WTC11 (cell line): ENCODE data around the gene SRXN1. TPM values are rescaled to one million over a fixed set of nuclear protein-coding genes. Genes with fewer than 3 reads are reported as not detected.

ENCODE experiments used
- ATAC-seq: fragments of 200-7000 bp; cut with Tn5 transposase; 2 replicates; pipeline ENCODE4 v1.10.0; 2021; ENCODE audit warnings: mild to moderate bottlenecking, moderate library complexity
- CTCF ChIA-PET: fragments of 300-600 bp; sonication (Branson Sonifier 250); formaldehyde crosslinking; loops from one replicate; lab custom pipeline; 2021; ENCODE audit warnings: antibody characterized with exemption; lab: Charles Lee
- POLR2A ChIA-PET: fragments of 350-600 bp; sonication (Branson Sonifier 250); formaldehyde crosslinking; loops from one replicate; lab custom pipeline; 2021; ENCODE audit warnings: antibody characterized with exemption; lab: Charles Lee
- DNase-seq: peaks from one replicate; pipeline ENCODE4 v3.0.0; 2021; ENCODE audit warnings: low spot score
- H3K27ac Mint-ChIP-seq: 2 replicates; pipeline ENCODE4 v1.8.0; 2021; ENCODE audit warnings: mixed read lengths
- H3K27me3 Mint-ChIP-seq: 2 replicates; pipeline ENCODE4 v1.8.0; 2021; ENCODE audit warnings: low read depth, mild to moderate bottlenecking, moderate library complexity, mixed read lengths
- H3K36me3 Mint-ChIP-seq: 2 replicates; pipeline ENCODE4 v1.8.0; 2021; ENCODE audit warnings: mixed read lengths
- H3K4me1 Mint-ChIP-seq: 2 replicates; pipeline ENCODE4 v1.8.0; 2022; ENCODE audit warnings: mixed read lengths
- H3K4me3 Mint-ChIP-seq: 2 replicates; pipeline ENCODE4 v1.8.0; 2021; ENCODE audit warnings: mild to moderate bottlenecking, moderate library complexity, mixed read lengths
- H3K9me3 Mint-ChIP-seq: 2 replicates; pipeline ENCODE4 v1.8.0; 2021; ENCODE audit warnings: mixed read lengths
- AR ChIP-seq: fragments of 250-450 bp; sonication (Bioruptor Pico); IDR thresholded peaks from 2 replicates; pipeline ENCODE4 v1.9.0; 2021; ENCODE audit warnings: mild to moderate bottlenecking
- ATF6 ChIP-seq: sonication (generic); formaldehyde crosslinking; IDR thresholded peaks from 2 replicates; pipeline ENCODE4 v1.8.1; 2023; ENCODE audit warnings: mild to moderate bottlenecking, missing genetic modification reagents
- CDX4 ChIP-seq: fragments of 250-450 bp; sonication (Bioruptor Pico); IDR thresholded peaks from 2 replicates; pipeline ENCODE4 v1.9.0; 2021; ENCODE audit warnings: moderate library complexity, mild to moderate bottlenecking, inconsistent platforms, borderline replicate concordance
- CREB1 ChIP-seq: sonication (generic); formaldehyde crosslinking; IDR thresholded peaks from 2 replicates; pipeline ENCODE4 v1.8.0; 2023; ENCODE audit warnings: mild to moderate bottlenecking, missing genetic modification reagents
- ETV6 ChIP-seq: sonication (generic); formaldehyde crosslinking; IDR thresholded peaks from 2 replicates; pipeline ENCODE4 v1.8.1; 2022; ENCODE audit warnings: mild to moderate bottlenecking, missing genetic modification reagents
- FOXP1 ChIP-seq: sonication (generic); formaldehyde crosslinking; IDR thresholded peaks from 2 replicates; pipeline ENCODE4 v1.8.0; 2022; ENCODE audit warnings: missing genetic modification reagents, mild to moderate bottlenecking, moderate library complexity, borderline replicate concordance
- MLX ChIP-seq: sonication (generic); formaldehyde crosslinking; IDR thresholded peaks from 2 replicates; pipeline ENCODE4 v1.8.1; 2023; ENCODE audit warnings: mild to moderate bottlenecking, missing genetic modification reagents, moderate library complexity
- MYBL2 ChIP-seq: sonication (generic); formaldehyde crosslinking; IDR thresholded peaks from 2 replicates; pipeline ENCODE4 v1.8.1; 2023; ENCODE audit warnings: mild to moderate bottlenecking, moderate library complexity, missing genetic modification reagents
- RORB ChIP-seq: fragments of 250-450 bp; sonication (Bioruptor Pico); IDR thresholded peaks from 2 replicates; pipeline ENCODE4 v1.9.0; 2021; ENCODE audit warnings: mild to moderate bottlenecking
- SOX15 ChIP-seq: fragments of 250-450 bp; sonication (Bioruptor Pico); IDR thresholded peaks from 2 replicates; pipeline ENCODE4 v1.9.0; 2021; ENCODE audit warnings: mild to moderate bottlenecking
- SP1 ChIP-seq: sonication (generic); formaldehyde crosslinking; conservative IDR thresholded peaks from 2 replicates; pipeline ENCODE4 v1.8.1; 2022; ENCODE audit warnings: missing genetic modification reagents
- TCF7 ChIP-seq: sonication (generic); formaldehyde crosslinking; IDR thresholded peaks from 2 replicates; pipeline ENCODE4 v1.8.0; 2022; ENCODE audit warnings: mild to moderate bottlenecking, low read depth, missing genetic modification reagents, moderate library complexity
- TEAD4 ChIP-seq: sonication (generic); formaldehyde crosslinking; IDR thresholded peaks from 2 replicates; pipeline ENCODE4 v1.8.0; 2022; ENCODE audit warnings: mild to moderate bottlenecking, missing genetic modification reagents
- ZNF121 ChIP-seq: sonication (generic); formaldehyde crosslinking; IDR thresholded peaks from 2 replicates; pipeline ENCODE4 v1.8.0; 2023; ENCODE audit warnings: missing genetic modification reagents
- ZNF138 ChIP-seq: sonication (generic); formaldehyde crosslinking; conservative IDR thresholded peaks from 2 replicates; pipeline ENCODE4 v1.8.1; 2022; ENCODE audit warnings: mild to moderate bottlenecking, moderate library complexity, missing genetic modification reagents
- ZNF219 ChIP-seq: sonication (generic); formaldehyde crosslinking; IDR thresholded peaks from 2 replicates; pipeline ENCODE4 v1.8.0; 2023; ENCODE audit warnings: missing genetic modification reagents, mild to moderate bottlenecking, borderline replicate concordance
- ZNF263 ChIP-seq: sonication (generic); formaldehyde crosslinking; IDR thresholded peaks from 2 replicates; pipeline ENCODE4 v1.8.1; 2022; ENCODE audit warnings: low read depth, mild to moderate bottlenecking, moderate library complexity, missing genetic modification reagents
- ZNF425 ChIP-seq: fragments of 250-450 bp; sonication (Bioruptor Pico); conservative IDR thresholded peaks from 2 replicates; pipeline ENCODE4 v1.9.0; 2021; ENCODE audit warnings: mild to moderate bottlenecking
- total RNA-seq: library from RNA; stranded (reverse); gene quantifications from 3 replicates; pipeline ENCODE4 v1.2.3, GENCODE V29; 2021
- TF ChIP-seq, protein P1 (sequence below): sonication (generic); formaldehyde crosslinking; IDR thresholded peaks from 2 replicates; pipeline ENCODE4 v1.8.1; 2022; ENCODE audit warnings: low read depth, mild to moderate bottlenecking, moderate library complexity, missing genetic modification reagents, borderline replicate concordance
- TF ChIP-seq, protein P2 (sequence below): sonication (generic); formaldehyde crosslinking; conservative IDR thresholded peaks from 2 replicates; pipeline ENCODE4 v1.8.1; 2022; ENCODE audit warnings: mild to moderate bottlenecking, missing genetic modification reagents
- TF ChIP-seq, protein P3 (sequence below): sonication (generic); formaldehyde crosslinking; IDR thresholded peaks from 2 replicates; pipeline ENCODE4 v1.8.0; 2022; ENCODE audit warnings: mild to moderate bottlenecking, missing genetic modification reagents

The SRXN1 gene
- total RNA-seq, 1 experiment from 2014 or later, result 23.0 TPM

DNA sequence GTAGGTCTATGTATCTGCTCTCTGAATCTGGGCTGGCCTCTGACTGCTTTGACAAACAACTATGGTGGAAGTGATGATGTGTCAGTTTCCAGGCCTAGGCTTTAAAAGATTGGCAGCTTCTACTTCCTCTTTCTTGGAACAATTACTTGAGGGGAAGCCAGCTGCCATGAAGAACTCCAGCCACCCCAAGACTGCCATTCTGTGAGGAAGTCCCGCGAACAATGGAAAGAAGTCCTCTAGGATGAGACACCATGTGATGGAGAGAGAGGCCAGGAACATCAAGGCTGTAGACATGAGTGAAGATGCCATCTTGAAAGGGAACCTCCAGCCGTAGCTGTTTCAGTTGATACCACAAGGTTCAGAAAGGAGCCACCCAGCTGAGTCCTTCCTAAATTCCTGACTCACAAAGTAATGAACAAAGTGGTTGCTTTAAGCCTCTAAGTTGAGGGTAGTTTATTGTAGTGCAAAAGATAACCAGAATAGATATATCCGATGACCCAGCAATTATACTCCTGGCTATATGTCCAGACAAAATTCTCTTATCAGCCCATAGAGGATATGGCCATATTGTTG is 27.6 kb downstream of the SRXN1 start:
- ChIA-PET CTCF (interaction anchor here (1.2 to 1.5 kb wide), 2 partner anchors 8 to 48 kb away, joined by 3 read pairs; no protein-coding TSS in a partner anchor), POLR2A (no interaction called here)
- DNase-seq (no peak), ATAC-seq (no peak)
- H3K27me3 Mint-ChIP-seq, result no peaks in the 10 kb centered on the region; the same call in none of the 2 replicates
- H3K9me3 Mint-ChIP-seq, result no peaks in the 10 kb centered on the region
- H3K4me3 Mint-ChIP-seq, result no peak overlapping the region
- H3K4me1 Mint-ChIP-seq, result peaks cover 13% of the 10 kb centered on the region
- H3K27ac Mint-ChIP-seq, result no peak overlapping the region
- H3K36me3 Mint-ChIP-seq, result no peaks in the 10 kb centered on the region
- no peak for TF ChIP-seq FOXP1 (CRISPR knock-in tag)
- TF ChIP-seq CDX4 (CRISPR knock-in tag), result no peak
- TF ChIP-seq, protein P1, sequence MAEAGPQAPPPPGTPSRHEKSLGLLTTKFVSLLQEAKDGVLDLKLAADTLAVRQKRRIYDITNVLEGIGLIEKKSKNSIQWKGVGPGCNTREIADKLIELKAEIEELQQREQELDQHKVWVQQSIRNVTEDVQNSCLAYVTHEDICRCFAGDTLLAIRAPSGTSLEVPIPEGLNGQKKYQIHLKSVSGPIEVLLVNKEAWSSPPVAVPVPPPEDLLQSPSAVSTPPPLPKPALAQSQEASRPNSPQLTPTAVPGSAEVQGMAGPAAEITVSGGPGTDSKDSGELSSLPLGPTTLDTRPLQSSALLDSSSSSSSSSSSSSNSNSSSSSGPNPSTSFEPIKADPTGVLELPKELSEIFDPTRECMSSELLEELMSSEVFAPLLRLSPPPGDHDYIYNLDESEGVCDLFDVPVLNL (CRISPR knock-in tag), result no peak
- TF ChIP-seq, protein P2, sequence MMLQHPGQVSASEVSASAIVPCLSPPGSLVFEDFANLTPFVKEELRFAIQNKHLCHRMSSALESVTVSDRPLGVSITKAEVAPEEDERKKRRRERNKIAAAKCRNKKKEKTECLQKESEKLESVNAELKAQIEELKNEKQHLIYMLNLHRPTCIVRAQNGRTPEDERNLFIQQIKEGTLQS, result no peak
- TF ChIP-seq ZNF263 (CRISPR knock-in tag), result no peak
- TF ChIP-seq ZNF121 (CRISPR knock-in tag), result no peak
- no peak for TF ChIP-seq ZNF138
- TF ChIP-seq, protein P3, sequence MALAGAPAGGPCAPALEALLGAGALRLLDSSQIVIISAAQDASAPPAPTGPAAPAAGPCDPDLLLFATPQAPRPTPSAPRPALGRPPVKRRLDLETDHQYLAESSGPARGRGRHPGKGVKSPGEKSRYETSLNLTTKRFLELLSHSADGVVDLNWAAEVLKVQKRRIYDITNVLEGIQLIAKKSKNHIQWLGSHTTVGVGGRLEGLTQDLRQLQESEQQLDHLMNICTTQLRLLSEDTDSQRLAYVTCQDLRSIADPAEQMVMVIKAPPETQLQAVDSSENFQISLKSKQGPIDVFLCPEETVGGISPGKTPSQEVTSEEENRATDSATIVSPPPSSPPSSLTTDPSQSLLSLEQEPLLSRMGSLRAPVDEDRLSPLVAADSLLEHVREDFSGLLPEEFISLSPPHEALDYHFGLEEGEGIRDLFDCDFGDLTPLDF, result no peak
- no peak for TF ChIP-seq MYBL2 (CRISPR knock-in tag)
- TF ChIP-seq AR (CRISPR knock-in tag), result no peak
- TF ChIP-seq RORB (CRISPR knock-in tag), result no peak
- no peak for TF ChIP-seq ZNF219

- Mint-ChIP-seq H3K27ac (no peak overlapping the region), H3K27me3 (no peaks in the 10 kb centered on the region; the same call in 1 of the 2 replicates), H3K9me3 (no peaks in the 10 kb centered on the region), H3K4me3 (no peak overlapping the region), H3K36me3 (no peaks in the 10 kb centered on the region), H3K4me1 (peaks cover 13% of the 10 kb centered on the region)
- CTCF ChIA-PET, result interaction anchor here (0.5 to 1.7 kb wide), 4 partner anchors 21 to 207 kb away, joined by 3 to 9 read pairs (median 4); no protein-coding TSS in a partner anchor
- POLR2A ChIA-PET, result no interaction called here
- no peak for DNase-seq
- TF ChIP-seq MLX (CRISPR knock-in tag), result no peak
- no peak for ATAC-seq
These were observed 29.3 kb downstream of the SRXN1 start for GRCh38 chr20:623704-624103.

- POLR2A ChIA-PET, result no interaction called here
- peaks cover 13% of the 10 kb centered on the region for H3K4me1 Mint-ChIP-seq
- no peak overlapping the region for H3K4me3 Mint-ChIP-seq
- CTCF ChIA-PET, result interaction anchor here (0.5 to 1.7 kb wide), 2 partner anchors 22 to 207 kb away, joined by 4 to 9 read pairs; no protein-coding TSS in a partner anchor
- H3K27me3 Mint-ChIP-seq, result no peaks in the 10 kb centered on the region; the same call in 1 of the 2 replicates
- H3K9me3 Mint-ChIP-seq, result peaks cover 5% of the 10 kb centered on the region
- no peak for DNase-seq
- peak; percentile 48 for ATAC-seq
- H3K27ac Mint-ChIP-seq, result no peak overlapping the region
- H3K36me3 Mint-ChIP-seq, result no peaks in the 10 kb centered on the region
- TF ChIP-seq CREB1 (CRISPR knock-in tag), result no peak
- no peak for TF ChIP-seq SOX15 (CRISPR knock-in tag)
- no peak for TF ChIP-seq ZNF138
- TF ChIP-seq ETV6 (CRISPR knock-in tag), result no peak
- no peak for TF ChIP-seq ZNF425 (CRISPR knock-in tag)
- no peak for TF ChIP-seq TCF7 (CRISPR knock-in tag)
- TF ChIP-seq TEAD4 (CRISPR knock-in tag), result no peak
- no peak for TF ChIP-seq SP1 (CRISPR knock-in tag)
- no peak for TF ChIP-seq ATF6
These were observed 30.0 kb downstream of the SRXN1 start for GRCh38 chr20:623021-623420.
